HepG2 (cell line): Measurements from ENCODE around the gene GNG7. TPM values are rescaled to one million over a fixed set of nuclear protein-coding genes. Genes with fewer than 3 reads are reported as not detected.

Experiments
- AFF4 ChIP-seq: sonication (generic); formaldehyde crosslinking; IDR thresholded peaks from 2 replicates; pipeline ENCODE4 v1.4.0; 2020; ENCODE audit warnings: missing genetic modification reagents
- DMAP1 ChIP-seq: IDR thresholded peaks from 2 replicates; pipeline ENCODE4 v1.6.1; 2016
- ESRRA ChIP-seq: sonication (generic); formaldehyde crosslinking; IDR thresholded peaks from 2 replicates; pipeline ENCODE4 v1.5.1; 2020; ENCODE audit warnings: mild to moderate bottlenecking, low read depth, missing genetic modification reagents
- GATAD2A ChIP-seq: IDR thresholded peaks from 2 replicates; pipeline ENCODE4 v1.6.1; 2016
- HOXA9 ChIP-seq: sonication (generic); formaldehyde crosslinking; IDR thresholded peaks from 2 replicates; pipeline ENCODE4 v1.8.1; 2022; ENCODE audit warnings: missing genetic modification reagents, mild to moderate bottlenecking, moderate library complexity, borderline replicate concordance
- IRF9 ChIP-seq: sonication (generic); formaldehyde crosslinking; IDR thresholded peaks from 2 replicates; pipeline ENCODE4 v1.8.0; 2022; ENCODE audit warnings: missing genetic modification reagents, mild to moderate bottlenecking, borderline replicate concordance
- JUN ChIP-seq: sonication (generic); formaldehyde crosslinking; IDR thresholded peaks from 2 replicates; pipeline ENCODE4 v1.4.0; 2020; ENCODE audit warnings: mild to moderate bottlenecking, missing genetic modification reagents
- KDM2A ChIP-seq: sonication (generic); formaldehyde crosslinking; IDR thresholded peaks from 2 replicates; pipeline ENCODE4 v1.4.0; 2020; ENCODE audit warnings: low read depth, missing genetic modification reagents, borderline replicate concordance
- MTF2 ChIP-seq: sonication (generic); formaldehyde crosslinking; IDR thresholded peaks from 2 replicates; pipeline ENCODE4 v1.5.0; 2020; ENCODE audit warnings: missing genetic modification reagents, borderline replicate concordance
- PLRG1 ChIP-seq: fragments of 450-650 bp; conservative IDR thresholded peaks from 2 replicates; pipeline ENCODE4 v1.6.1; 2016
- TGIF2 ChIP-seq: IDR thresholded peaks from 2 replicates; pipeline ENCODE4 v1.6.1; 2016; ENCODE audit warnings: control low read depth, missing compliant biosample characterization
- UBTF ChIP-seq: sonication (generic); formaldehyde crosslinking; IDR thresholded peaks from 2 replicates; pipeline ENCODE4 v1.4.0; 2020; ENCODE audit warnings: mild to moderate bottlenecking, missing genetic modification reagents
- ZFP36 ChIP-seq: fragments of 150-350 bp; IDR thresholded peaks from 2 replicates; pipeline ENCODE4 v1.6.1; 2018; ENCODE audit warnings: borderline replicate concordance, low read length, low read depth; ENCODE audit not compliant: partially characterized antibody
- ZNF501 ChIP-seq: sonication (generic); formaldehyde crosslinking; IDR thresholded peaks from 2 replicates; pipeline ENCODE4 v1.5.1; 2020; ENCODE audit warnings: mild to moderate bottlenecking, moderate library complexity, missing genetic modification reagents
- ZNF687 ChIP-seq: sonication (generic); formaldehyde crosslinking; IDR thresholded peaks from 2 replicates; pipeline ENCODE4 v1.5.1; 2020; ENCODE audit warnings: mild to moderate bottlenecking, missing genetic modification reagents, moderate library complexity
- polyA plus RNA-seq, 8 experiments: library from polyadenylated mRNA; depleted of rRNA in 3 of 8; stranded (reverse) in 7 of 8; unstranded in 1 of 8; fragments of >200 nt; fragmentation: Illumina TruSeq in 4 of 8; extraction: Trizol in 4 of 8; gene quantifications; 2 replicates each; pipeline versions ENCODE4 v1.2.1 to v1.2.3, GENCODE V29; 2011 to 2016; ENCODE audit warnings: low read depth in 4 of 8, missing spikeins in 1 of 8, mixed read lengths in 1 of 8; ENCODE audit not compliant: insufficient read depth in 1 of 8
- total RNA-seq, 5 experiments: library from RNA; depleted of rRNA; stranded (reverse); fragments of >200 nt; fragmentation: Illumina TruSeq; extraction: Trizol; gene quantifications; 2 replicates each; pipeline ENCODE4 v1.2.3, GENCODE V29; 2016; ENCODE audit warnings: low read depth in 1 of 5

Gene GNG7
- total and polyA plus RNA-seq, 2 of the 13 experiments (the other 11 are each of a cell fraction or from before 2014, with no cell fraction given): 1.4 to 3.3 TPM

GRCh38 chr19:2474232-2475017 lies 228.1 kb downstream of the GNG7 start (continued):
- TF ChIP-seq AFF4: no peak
- TF ChIP-seq ZFP36: peak; percentile 87
- TF ChIP-seq PLRG1: no peak
- peak; percentile 22; the same call in 1 of the 2 replicates for TF ChIP-seq ESRRA (CRISPR knock-in tag)
- peak; percentile 94 for TF ChIP-seq KDM2A (CRISPR knock-in tag)
- TF ChIP-seq IRF9 (CRISPR knock-in tag): peak; percentile 20; the same call in 1 of the 2 replicates
- peak; percentile 90 for TF ChIP-seq UBTF
- TF ChIP-seq GATAD2A (CRISPR knock-in tag): peak; percentile 39
- no peak for TF ChIP-seq HOXA9 (CRISPR knock-in tag)
- TF ChIP-seq JUN (CRISPR knock-in tag): 0 out of 2 replicates have a peak, but pooled peaks have one; percentile 28
- 0 out of 2 replicates have a peak, but pooled peaks have one; percentile 58 for TF ChIP-seq ZNF501 (CRISPR knock-in tag)
- 0 out of 2 replicates have a peak, but pooled peaks have one; percentile 14 for TF ChIP-seq DMAP1
- peak; percentile 74; the same call in 1 of the 2 replicates for TF ChIP-seq TGIF2
- TF ChIP-seq MTF2 (CRISPR knock-in tag): 0 out of 2 replicates have a peak, but pooled peaks have one; percentile 40
- TF ChIP-seq ZNF687 (CRISPR knock-in tag): peak; percentile 75
